ENCODE results near the gene RELT.

The RELT gene

GRCh38 chr11:73379189-73379880 is 3.1 kb downstream of the RELT start:
- Histone ChIP-seq H3K36me3 (ENCODE audit: control insufficient read depth, insufficient read depth, low read length) (no peaks in the 10 kb centered on the region), H3K4me3 (ENCODE audit: low read depth, low read length) (no peak overlapping the region), H3K9me3 (ENCODE audit: control insufficient read depth, insufficient read depth, low read depth, low read length) (no peaks in the 10 kb centered on the region), H3K9ac (ENCODE audit: low read length) (no peak overlapping the region), H3K4me1 (ENCODE audit: control insufficient read depth, insufficient read depth, low read length) (peaks cover 29% of the 10 kb centered on the region), H3K27me3 (ENCODE audit: control insufficient read depth, insufficient read depth, low read length) (peaks cover 8% of the 10 kb centered on the region), H3K27ac (ENCODE audit: low read depth, low read length) (no peak overlapping the region)

GRCh38 chr11:73380331-73380730 is 4.1 kb downstream of the RELT start:
- no peaks in the 10 kb centered on the region for H3K9me3 ChIP-seq (ENCODE audit: control insufficient read depth, insufficient read depth, low read depth, low read length)
- no peak overlapping the region for H3K4me3 ChIP-seq (ENCODE audit: low read depth, low read length)
- peaks cover 31% of the 10 kb centered on the region for H3K4me1 ChIP-seq (ENCODE audit: control insufficient read depth, insufficient read depth, low read length)
- H3K9ac ChIP-seq (ENCODE audit: low read length), result no peak overlapping the region
- no peak overlapping the region for H3K27ac ChIP-seq (ENCODE audit: low read depth, low read length)
- H3K36me3 ChIP-seq (ENCODE audit: control insufficient read depth, insufficient read depth, low read length), result no peaks in the 10 kb centered on the region
- peaks cover 8% of the 10 kb centered on the region for H3K27me3 ChIP-seq (ENCODE audit: control insufficient read depth, insufficient read depth, low read length)

GRCh38 chr11:73380897-73381410 is 4.8 kb downstream of the RELT start:
- H3K27ac ChIP-seq (ENCODE audit: low read depth, low read length), result no peak overlapping the region
- H3K4me3 ChIP-seq (ENCODE audit: low read depth, low read length), result no peak overlapping the region
- H3K9ac ChIP-seq (ENCODE audit: low read length), result no peak overlapping the region
- H3K9me3 ChIP-seq (ENCODE audit: control insufficient read depth, insufficient read depth, low read depth, low read length), result no peaks in the 10 kb centered on the region
- peaks cover 8% of the 10 kb centered on the region for H3K27me3 ChIP-seq (ENCODE audit: control insufficient read depth, insufficient read depth, low read length)
- H3K4me1 ChIP-seq (ENCODE audit: control insufficient read depth, insufficient read depth, low read length), result peaks cover 31% of the 10 kb centered on the region
- no peaks in the 10 kb centered on the region for H3K36me3 ChIP-seq (ENCODE audit: control insufficient read depth, insufficient read depth, low read length)

GRCh38 chr11:73381589-73381988 is 5.4 kb downstream of the RELT start:
- H3K27me3 ChIP-seq (ENCODE audit: control insufficient read depth, insufficient read depth, low read length), result peaks cover 8% of the 10 kb centered on the region
- H3K9ac ChIP-seq (ENCODE audit: low read length), result no peak overlapping the region
- no peak overlapping the region for H3K27ac ChIP-seq (ENCODE audit: low read depth, low read length)
- no peak overlapping the region for H3K4me3 ChIP-seq (ENCODE audit: low read depth, low read length)
- no peaks in the 10 kb centered on the region for H3K36me3 ChIP-seq (ENCODE audit: control insufficient read depth, insufficient read depth, low read length)
- H3K9me3 ChIP-seq (ENCODE audit: control insufficient read depth, insufficient read depth, low read depth, low read length), result no peaks in the 10 kb centered on the region
- peaks cover 36% of the 10 kb centered on the region for H3K4me1 ChIP-seq (ENCODE audit: control insufficient read depth, insufficient read depth, low read length)

GRCh38 chr11:73382183-73382582 is 6.0 kb downstream of the RELT start:
- Histone ChIP-seq H3K9me3 (ENCODE audit: control insufficient read depth, insufficient read depth, low read depth, low read length) (no peaks in the 10 kb centered on the region), H3K4me3 (ENCODE audit: low read depth, low read length) (no peak overlapping the region), H3K27ac (ENCODE audit: low read depth, low read length) (no peak overlapping the region), H3K27me3 (ENCODE audit: control insufficient read depth, insufficient read depth, low read length) (peaks cover 2% of the 10 kb centered on the region), H3K36me3 (ENCODE audit: control insufficient read depth, insufficient read depth, low read length) (no peaks in the 10 kb centered on the region), H3K9ac (ENCODE audit: low read length) (no peak overlapping the region), H3K4me1 (ENCODE audit: control insufficient read depth, insufficient read depth, low read length) (peaks cover 34% of the 10 kb centered on the region)

GRCh38 chr11:73382747-73383146 is 6.5 kb downstream of the RELT start:
- H3K27me3 ChIP-seq (ENCODE audit: control insufficient read depth, insufficient read depth, low read length), result no peaks in the 10 kb centered on the region
- H3K27ac ChIP-seq (ENCODE audit: low read depth, low read length), result no peak overlapping the region
- no peaks in the 10 kb centered on the region for H3K36me3 ChIP-seq (ENCODE audit: control insufficient read depth, insufficient read depth, low read length)
- no peak overlapping the region for H3K4me3 ChIP-seq (ENCODE audit: low read depth, low read length)
- H3K4me1 ChIP-seq (ENCODE audit: control insufficient read depth, insufficient read depth, low read length), result peaks cover 35% of the 10 kb centered on the region
- no peak overlapping the region for H3K9ac ChIP-seq (ENCODE audit: low read length)
- H3K9me3 ChIP-seq (ENCODE audit: control insufficient read depth, insufficient read depth, low read depth, low read length), result no peaks in the 10 kb centered on the region

- no peak overlapping the region for H3K27ac ChIP-seq (ENCODE audit: low read depth, low read length)
- peaks cover 39% of the 10 kb centered on the region for H3K4me1 ChIP-seq (ENCODE audit: control insufficient read depth, insufficient read depth, low read length)
- H3K9ac ChIP-seq (ENCODE audit: low read length), result no peak overlapping the region
- no peaks in the 10 kb centered on the region for H3K9me3 ChIP-seq (ENCODE audit: control insufficient read depth, insufficient read depth, low read depth, low read length)
- no peak overlapping the region for H3K4me3 ChIP-seq (ENCODE audit: low read depth, low read length)
- no peaks in the 10 kb centered on the region for H3K27me3 ChIP-seq (ENCODE audit: control insufficient read depth, insufficient read depth, low read length)
- H3K36me3 ChIP-seq (ENCODE audit: control insufficient read depth, insufficient read depth, low read length), result no peaks in the 10 kb centered on the region
Measured at GRCh38 chr11:73383249-73384124, 7.3 kb downstream of the RELT start.

GRCh38 chr11:73384125-73384441 is 7.9 kb downstream of the RELT start:
- peaks cover 45% of the 10 kb centered on the region for H3K4me1 ChIP-seq (ENCODE audit: control insufficient read depth, insufficient read depth, low read length)

GRCh38 chr11:73384531-73384871 is 8.3 kb downstream of the RELT start:
- no peaks in the 10 kb centered on the region for H3K36me3 ChIP-seq (ENCODE audit: control insufficient read depth, insufficient read depth, low read length)
- no peaks in the 10 kb centered on the region for H3K27me3 ChIP-seq (ENCODE audit: control insufficient read depth, insufficient read depth, low read length)
- no peak overlapping the region for H3K4me3 ChIP-seq (ENCODE audit: low read depth, low read length)
- H3K9me3 ChIP-seq (ENCODE audit: control insufficient read depth, insufficient read depth, low read depth, low read length), result no peaks in the 10 kb centered on the region
- H3K27ac ChIP-seq (ENCODE audit: low read depth, low read length), result no peak overlapping the region
- no peak overlapping the region for H3K9ac ChIP-seq (ENCODE audit: low read length)
- H3K4me1 ChIP-seq (ENCODE audit: control insufficient read depth, insufficient read depth, low read length), result peaks cover 45% of the 10 kb centered on the region

More at GRCh38 chr11:73384125-73384441, 7.9 kb downstream of the RELT start:
- no peaks in the 10 kb centered on the region for H3K27me3 ChIP-seq (ENCODE audit: control insufficient read depth, insufficient read depth, low read length)
- no peak overlapping the region for H3K27ac ChIP-seq (ENCODE audit: low read depth, low read length)
- H3K9me3 ChIP-seq (ENCODE audit: control insufficient read depth, insufficient read depth, low read depth, low read length), result no peaks in the 10 kb centered on the region
- H3K4me3 ChIP-seq (ENCODE audit: low read depth, low read length), result no peak overlapping the region
- H3K9ac ChIP-seq (ENCODE audit: low read length), result no peak overlapping the region
- no peaks in the 10 kb centered on the region for H3K36me3 ChIP-seq (ENCODE audit: control insufficient read depth, insufficient read depth, low read length)

GRCh38 chr11:73384872-73385689 is 8.9 kb downstream of the RELT start:
- H3K27ac ChIP-seq (ENCODE audit: low read depth, low read length), result no peak overlapping the region
- H3K27me3 ChIP-seq (ENCODE audit: control insufficient read depth, insufficient read depth, low read length), result no peaks in the 10 kb centered on the region
- H3K9ac ChIP-seq (ENCODE audit: low read length), result no peak overlapping the region
- H3K36me3 ChIP-seq (ENCODE audit: control insufficient read depth, insufficient read depth, low read length), result no peaks in the 10 kb centered on the region
- no peaks in the 10 kb centered on the region for H3K9me3 ChIP-seq (ENCODE audit: control insufficient read depth, insufficient read depth, low read depth, low read length)
- H3K4me1 ChIP-seq (ENCODE audit: control insufficient read depth, insufficient read depth, low read length), result peaks cover 45% of the 10 kb centered on the region
- H3K4me3 ChIP-seq (ENCODE audit: low read depth, low read length), result no peak overlapping the region

- Histone ChIP-seq H3K36me3 (ENCODE audit: control insufficient read depth, insufficient read depth, low read length) (no peaks in the 10 kb centered on the region), H3K9ac (ENCODE audit: low read length) (no peak overlapping the region), H3K9me3 (ENCODE audit: control insufficient read depth, insufficient read depth, low read depth, low read length) (no peaks in the 10 kb centered on the region), H3K27me3 (ENCODE audit: control insufficient read depth, insufficient read depth, low read length) (no peaks in the 10 kb centered on the region), H3K27ac (ENCODE audit: low read depth, low read length) (no peak overlapping the region), H3K4me1 (ENCODE audit: control insufficient read depth, insufficient read depth, low read length) (peaks cover 45% of the 10 kb centered on the region), H3K4me3 (ENCODE audit: low read depth, low read length) (no peak overlapping the region)
Measured at GRCh38 chr11:73386016-73386415, 9.8 kb downstream of the RELT start.

All from HUES6 (cell line).